HG03060 (cell line): ENCODE data around the gene TMSB15A.
"Not testable (repeated sequence)": the region's sequence is repeated elsewhere in the genome, so short reads cannot be mapped to it uniquely, and the experiment has no call there.

Source experiments
- ATAC-seq: cut with Tn5 transposase; IDR thresholded peaks from one replicate; pipeline ENCODE4 v1.9.1; 2021; ENCODE audit warnings: low read depth, moderate number of reproducible peaks; ENCODE audit not compliant: unreplicated experiment

Gene TMSB15A

DNA sequence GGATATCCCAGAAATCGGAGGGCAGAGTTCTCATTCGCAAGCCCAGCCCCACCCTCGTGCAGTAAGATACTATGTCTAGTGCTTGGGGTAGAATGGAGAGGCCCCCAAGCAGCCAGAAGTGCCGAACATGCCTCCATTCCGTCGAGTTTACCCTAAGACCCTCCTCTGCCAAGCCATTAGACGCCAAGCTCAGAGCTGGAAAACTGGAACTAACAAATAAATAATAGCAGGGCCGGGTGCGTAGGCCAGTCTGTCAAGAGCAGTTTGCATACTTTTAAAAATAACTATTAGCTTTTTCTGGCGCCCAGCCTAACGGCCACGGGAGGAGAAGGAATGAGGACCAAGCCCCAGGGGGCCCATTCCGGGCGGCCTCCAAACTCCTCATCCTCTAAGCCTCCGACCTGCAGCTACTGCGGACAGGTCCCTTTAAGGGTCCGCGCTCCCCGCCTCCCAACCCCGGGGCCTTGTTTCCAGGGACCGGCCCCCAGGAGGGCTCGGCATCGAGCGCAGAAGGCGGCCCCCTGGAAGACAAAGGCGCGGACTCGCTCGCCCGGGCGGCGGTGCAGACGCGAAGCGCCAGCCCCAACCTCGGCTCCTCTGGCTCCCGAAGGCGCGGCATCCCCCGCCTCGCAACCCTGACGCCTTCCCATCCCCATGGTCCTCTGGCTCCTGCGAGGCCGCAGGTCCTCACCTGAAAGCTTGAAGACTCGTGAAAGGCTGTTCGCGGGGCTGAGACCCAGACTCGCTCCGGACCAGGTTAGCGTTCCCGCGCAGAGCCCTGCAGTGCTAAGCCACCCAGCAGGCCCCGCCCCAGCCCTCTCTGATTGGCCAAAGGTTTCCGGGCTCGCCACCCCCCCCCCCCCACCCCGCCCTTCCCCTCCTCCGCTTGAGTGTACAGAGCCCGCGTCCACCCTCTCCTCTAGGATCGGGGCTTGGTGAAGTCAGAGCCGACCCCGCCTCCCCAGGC, at the start of gene TMSB15A:
Gene TMSB15A (minus strand): TSS at position 765 of the 967 bp plus-strand sequence.
- ATAC-seq = no peak

DNA sequence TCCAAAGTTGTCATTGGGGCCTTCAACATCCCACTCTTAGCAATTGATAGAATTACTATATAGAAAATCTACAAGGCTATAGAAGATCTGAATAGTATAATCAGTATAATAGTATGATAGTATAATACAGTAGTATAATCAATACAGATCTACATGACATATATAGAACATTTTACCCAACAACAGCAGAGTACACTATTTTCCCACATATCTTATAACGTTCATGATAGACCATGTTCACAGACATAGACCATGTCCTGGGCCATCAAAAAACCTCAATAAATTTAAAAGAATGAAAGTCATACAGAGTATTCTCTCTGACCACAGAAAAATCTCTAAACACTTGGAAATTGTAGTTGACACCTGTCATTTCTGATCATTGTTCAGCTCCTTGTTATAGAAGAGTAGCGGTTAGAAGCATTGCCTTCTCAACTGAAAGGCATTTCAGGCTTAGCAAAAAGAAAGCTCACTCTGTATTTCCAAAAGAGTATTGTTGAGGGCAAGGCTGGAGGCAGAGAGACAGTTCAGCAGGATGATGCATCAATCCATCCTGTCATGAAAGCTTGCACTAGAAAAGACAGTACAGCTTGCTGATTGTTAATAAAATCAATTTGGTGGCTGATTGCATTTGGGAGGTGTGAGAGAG, 44.0 kb upstream of the TMSB15A start:
- ATAC-seq = no peak

DNA sequence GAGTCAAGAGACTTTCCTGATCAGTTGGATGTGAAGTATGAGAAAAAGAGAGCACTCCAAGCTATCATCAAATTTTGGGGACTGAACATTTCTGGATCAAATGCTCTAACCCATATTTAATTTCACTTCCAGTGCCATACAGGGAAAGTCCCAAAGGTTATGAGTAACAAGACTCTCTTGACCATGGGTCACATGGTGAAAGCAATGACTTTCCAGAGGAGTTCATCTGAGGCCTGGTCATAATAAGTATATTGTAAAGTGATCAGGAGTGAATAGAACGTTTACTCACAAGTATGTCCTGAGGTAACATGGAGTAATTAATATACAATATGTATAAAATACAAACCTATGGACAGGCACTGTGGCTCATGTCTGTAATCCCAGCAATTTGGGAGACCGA, 42.1 kb upstream of the TMSB15A start:
- ATAC-seq = no peak

DNA sequence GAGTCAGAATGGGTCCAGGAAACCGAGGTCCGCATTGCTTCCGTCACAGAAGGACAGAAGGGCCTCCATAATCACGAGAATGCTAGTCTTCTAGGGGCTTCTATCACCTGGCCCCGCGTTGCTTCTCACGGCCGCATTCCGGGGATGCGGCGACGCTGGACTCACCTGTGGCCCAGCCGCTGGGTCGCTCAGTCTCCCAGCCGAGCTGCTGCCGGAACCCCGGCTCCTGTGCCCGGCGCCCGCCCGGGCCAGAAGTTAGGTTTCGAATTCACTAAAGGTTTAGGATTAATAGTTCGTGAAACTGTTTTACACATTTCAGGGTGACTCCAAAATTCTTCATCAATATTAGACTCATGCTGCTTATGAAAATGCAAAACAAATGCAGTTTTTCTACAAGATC, 31.7 kb upstream of the TMSB15A start:
- no peak for ATAC-seq

DNA sequence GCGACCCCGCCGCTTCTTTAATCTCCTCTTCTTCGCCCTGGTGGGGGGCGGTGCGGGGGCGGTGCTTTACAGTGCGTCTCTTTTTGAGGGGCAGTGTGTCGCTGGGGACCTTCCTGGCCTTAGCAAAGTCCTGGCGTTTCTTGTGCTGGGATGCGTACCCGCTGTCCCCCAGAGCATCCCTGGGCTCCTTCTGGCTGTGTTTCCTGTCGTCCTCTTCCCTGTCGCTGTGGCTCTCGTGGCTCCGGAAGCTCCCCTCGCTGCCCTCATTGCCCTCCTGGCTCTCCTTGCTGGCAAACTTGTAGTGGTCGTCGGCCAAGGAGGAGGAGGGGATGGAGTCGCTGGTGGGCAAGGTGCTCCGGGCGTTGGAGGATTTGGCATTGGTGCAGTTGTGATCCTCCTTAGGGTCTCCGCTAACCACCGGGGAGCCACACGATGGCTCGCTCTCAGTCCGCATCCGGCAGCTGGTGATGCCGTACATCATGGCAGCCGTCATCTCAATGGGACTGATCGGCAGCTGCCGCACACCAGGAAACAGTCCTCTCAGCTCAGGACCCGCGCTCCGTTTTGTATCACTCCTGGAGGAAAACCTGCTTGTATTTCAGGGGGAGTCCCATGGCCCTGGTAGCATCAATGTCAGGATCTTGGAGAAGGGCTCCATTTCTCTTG, 30.4 kb upstream of the TMSB15A start:
- no peak for ATAC-seq

DNA sequence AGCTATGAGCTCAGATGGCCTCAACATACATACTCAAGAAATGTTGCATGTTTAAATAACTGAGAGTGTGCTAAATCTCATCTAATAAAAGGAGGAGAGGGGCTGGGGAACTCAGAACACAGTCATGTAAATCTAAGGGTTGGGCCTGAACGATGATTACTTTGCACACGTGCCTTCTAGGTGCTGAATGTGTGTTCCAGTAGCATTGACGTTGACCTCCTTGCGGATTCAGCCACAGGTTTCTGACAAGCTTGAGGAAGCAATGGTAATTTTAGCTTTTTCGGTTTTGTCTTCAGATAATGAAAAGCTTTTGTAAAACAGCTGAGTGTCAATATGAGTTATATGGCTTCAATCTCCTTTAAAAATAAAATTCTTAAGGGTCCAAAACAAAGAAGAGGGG, 29.6 kb upstream of the TMSB15A start:
- not testable (repeated sequence) for ATAC-seq

DNA sequence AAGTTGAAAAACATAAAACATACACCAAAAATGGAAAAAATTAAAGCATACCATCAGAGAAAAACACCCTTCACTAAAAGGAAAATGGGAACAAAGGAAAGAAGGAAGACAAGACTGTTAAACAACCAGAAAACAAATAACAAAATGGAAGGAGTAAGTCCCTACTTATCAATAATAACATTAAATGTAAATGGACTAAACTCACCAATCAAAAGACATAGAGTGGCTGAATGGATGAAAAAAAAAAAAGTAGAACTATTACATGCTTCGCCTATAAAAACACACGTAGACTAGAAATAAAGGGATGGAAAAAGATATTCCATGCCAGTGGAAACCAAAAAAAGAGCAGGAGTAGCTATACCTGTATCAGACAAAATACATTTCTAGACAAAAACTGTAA, 19.4 kb upstream of the TMSB15A start:
- ATAC-seq = no peak

DNA sequence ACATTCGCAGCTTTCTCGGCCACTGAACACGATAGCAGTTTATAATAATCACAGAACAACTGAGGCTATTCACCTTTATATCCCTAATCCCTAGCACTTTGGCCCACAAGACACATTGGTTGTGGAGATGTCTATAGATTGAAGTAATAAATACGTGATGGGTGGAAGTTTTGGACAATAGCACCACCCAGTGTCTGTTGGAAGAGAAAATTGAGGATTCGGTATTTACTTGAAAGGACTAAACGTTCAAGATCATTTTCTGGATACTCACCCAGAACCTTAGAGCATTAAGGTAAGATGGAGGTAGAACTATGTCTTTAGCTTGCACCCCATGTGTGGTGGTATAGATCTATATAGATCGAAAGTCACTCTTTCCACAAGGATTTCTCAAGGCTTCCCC, 787 bp upstream of the TMSB15A start:
- ATAC-seq = no peak

DNA sequence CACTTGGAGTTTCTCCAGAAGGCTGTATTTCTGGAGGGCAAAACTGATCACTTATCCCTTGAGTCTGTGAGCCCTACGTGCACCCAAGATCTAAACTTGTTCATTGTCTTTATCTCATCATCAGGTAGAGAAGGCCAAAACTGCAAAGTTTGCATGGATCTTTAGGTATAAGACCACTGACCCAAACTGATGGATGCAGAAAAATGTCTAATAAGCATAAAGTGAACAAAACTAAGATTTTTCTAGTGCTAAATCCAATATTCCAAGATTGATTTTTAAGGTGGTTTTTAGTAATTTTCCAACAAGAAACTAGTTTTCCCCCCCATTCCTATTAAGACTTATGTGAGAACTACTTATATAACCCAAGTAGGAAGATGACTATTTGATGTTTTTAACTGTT, 2.0 kb downstream of the TMSB15A start:
- ATAC-seq = no peak

DNA sequence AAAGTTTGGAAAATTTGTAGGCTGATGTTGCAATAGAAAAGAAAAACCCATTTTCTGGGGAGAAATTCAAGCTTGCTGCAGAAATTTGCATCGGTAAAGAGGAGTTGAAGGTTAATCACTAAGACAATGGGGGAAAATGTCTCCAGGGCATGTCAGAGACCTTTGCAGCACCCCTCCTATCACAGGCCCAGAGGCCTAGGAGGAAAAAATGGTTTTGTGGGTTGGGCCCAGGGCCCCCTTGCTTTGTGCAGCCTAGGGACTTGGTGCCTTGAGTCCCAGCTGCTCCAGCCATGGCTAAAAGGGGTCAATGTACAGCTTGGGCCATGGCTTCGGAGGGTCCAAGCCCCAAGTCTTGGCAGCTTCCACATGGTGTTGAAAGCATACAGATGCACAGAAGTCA, 17.8 kb downstream of the TMSB15A start:
- no peak for ATAC-seq

DNA sequence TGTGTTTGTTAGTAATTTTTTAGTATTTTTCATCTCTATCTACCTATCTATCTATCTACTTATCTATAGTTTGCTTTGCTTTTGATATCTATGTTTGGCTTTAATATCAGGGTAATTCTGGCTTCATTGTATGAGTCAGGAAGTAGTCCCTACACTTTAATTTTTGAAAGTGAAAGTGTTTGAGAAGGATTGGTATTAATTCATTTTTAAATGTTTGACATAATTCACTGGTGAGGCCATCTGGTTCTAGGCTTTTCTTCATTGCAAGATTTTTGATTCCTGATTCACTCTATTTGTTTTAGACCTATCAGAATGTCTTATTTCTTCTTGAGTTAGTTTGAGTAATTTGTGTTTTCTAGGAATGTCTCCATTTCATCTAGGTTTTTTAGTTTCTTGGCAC, 24.8 kb downstream of the TMSB15A start:
- no peak for ATAC-seq

DNA sequence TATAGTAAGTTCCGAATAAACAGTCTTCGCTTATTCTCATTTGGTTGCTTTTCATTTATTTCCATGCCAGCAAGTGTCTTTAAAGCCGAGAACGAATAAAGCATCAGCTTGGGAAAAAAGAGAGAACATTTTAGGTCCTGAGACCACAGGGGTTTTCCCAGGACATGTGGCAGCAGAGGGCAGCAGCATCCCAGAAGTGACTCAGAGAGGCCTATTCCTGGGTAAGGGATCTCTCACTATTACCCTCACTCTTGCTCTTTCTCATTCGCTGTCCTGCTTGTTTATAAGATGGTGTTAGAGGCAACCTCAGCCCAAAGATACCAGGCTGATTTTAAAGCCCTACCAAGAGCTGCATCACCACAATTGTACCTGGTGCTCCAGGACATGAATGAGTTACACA, 37.8 kb downstream of the TMSB15A start:
- ATAC-seq = not testable (repeated sequence)

DNA sequence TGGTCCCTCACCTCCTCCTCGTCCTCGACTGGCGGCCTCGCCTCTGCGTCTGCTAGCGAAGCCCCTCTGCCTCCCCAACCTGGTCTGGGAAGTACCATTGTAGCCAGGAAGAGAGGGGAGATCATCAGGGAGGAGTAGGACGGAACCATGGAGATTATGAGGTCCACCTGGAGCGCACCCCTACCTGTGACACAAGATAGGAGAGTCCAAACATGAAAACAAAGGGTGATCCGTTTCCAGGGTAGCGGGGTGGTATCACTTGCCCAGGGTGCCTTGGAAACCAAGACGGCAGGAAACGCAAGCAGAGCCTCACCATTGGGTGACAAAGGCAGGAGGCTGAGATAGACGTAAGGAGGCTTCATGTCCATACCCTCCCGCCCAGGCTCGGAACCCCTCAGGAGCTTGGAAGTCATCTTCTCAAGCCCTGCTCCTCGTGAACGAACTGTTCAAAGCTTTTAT, 44.7 kb downstream of the TMSB15A start, which contains the start of gene TCP11X2:
Gene TCP11X2 (minus strand): TSS at position 51 of the 459 bp plus-strand sequence.
- not testable (repeated sequence) for ATAC-seq

DNA sequence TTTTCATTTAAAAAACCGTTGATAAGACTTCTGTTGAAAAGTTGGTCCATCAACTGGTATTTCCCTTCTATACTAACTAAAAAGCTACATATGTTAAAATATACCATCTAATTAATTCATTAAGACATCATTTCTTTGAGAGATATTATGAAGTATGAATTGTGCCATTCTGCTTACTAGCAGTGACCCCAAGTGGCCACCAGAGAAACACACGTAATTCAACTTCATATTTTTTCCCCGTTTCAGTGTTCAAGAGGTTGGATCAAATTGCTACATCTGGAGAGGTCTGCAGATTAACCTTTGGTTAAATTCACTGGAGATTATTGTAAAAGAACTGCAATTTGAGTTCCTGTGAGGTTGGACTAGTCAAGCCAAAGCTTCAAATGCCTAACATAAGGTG, 46.3 kb downstream of the TMSB15A start:
- ATAC-seq = not testable (repeated sequence)
